ENCODE results near the gene TSSK6.

Gene TSSK6

DNA sequence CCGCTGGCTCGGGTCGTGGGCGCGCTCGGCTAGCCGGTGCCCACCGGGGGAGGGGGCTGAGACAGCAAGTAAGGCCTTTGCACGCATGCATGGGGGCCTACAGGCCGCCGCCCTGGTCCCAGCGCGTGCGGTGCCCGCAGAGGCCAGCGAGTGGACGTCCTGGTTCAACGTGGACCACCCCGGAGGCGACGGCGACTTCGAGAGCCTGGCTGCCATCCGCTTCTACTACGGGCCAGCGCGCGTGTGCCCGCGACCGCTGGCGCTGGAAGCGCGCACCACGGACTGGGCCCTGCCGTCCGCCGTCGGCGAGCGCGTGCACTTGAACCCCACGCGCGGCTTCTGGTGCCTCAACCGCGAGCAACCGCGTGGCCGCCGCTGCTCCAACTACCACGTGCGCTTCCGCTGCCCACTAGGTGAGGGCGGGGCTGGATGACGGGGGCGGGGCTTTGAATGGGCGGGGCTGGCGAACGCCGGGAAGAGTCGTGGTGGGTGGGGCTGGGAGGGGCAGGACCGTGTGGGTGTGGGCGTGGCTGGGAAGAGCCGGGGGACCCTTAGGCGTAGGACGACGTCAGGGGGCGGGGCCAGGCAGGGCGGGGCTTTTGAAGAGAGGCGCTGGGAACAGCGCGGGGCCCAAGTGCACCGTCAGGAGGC lies 24.8 kb upstream of the TSSK6 start:
- TF ChIP-seq, protein P1, sequence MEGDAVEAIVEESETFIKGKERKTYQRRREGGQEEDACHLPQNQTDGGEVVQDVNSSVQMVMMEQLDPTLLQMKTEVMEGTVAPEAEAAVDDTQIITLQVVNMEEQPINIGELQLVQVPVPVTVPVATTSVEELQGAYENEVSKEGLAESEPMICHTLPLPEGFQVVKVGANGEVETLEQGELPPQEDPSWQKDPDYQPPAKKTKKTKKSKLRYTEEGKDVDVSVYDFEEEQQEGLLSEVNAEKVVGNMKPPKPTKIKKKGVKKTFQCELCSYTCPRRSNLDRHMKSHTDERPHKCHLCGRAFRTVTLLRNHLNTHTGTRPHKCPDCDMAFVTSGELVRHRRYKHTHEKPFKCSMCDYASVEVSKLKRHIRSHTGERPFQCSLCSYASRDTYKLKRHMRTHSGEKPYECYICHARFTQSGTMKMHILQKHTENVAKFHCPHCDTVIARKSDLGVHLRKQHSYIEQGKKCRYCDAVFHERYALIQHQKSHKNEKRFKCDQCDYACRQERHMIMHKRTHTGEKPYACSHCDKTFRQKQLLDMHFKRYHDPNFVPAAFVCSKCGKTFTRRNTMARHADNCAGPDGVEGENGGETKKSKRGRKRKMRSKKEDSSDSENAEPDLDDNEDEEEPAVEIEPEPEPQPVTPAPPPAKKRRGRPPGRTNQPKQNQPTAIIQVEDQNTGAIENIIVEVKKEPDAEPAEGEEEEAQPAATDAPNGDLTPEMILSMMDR (IDR thresholded peaks at IDR 0.05; ENCODE audit: insufficient read depth, low read length, poor library complexity, severe bottlenecking) = no peak
- Histone ChIP-seq H3K4me3 (replicated peaks; ENCODE audit: low read depth, low read length) (no peak overlapping the region), H3K36me3 (ENCODE audit: control insufficient read depth, insufficient read depth, low read length) (no peaks in the 10 kb centered on the region; the same call in 1 of the 2 replicates), H3K27me3 (replicated peaks; ENCODE audit: control insufficient read depth, insufficient read depth, low read length) (no peaks in the 10 kb centered on the region)
- DNase-seq (ENCODE audit: extremely low read depth, insufficient read length) = peak; percentile 82

DNA sequence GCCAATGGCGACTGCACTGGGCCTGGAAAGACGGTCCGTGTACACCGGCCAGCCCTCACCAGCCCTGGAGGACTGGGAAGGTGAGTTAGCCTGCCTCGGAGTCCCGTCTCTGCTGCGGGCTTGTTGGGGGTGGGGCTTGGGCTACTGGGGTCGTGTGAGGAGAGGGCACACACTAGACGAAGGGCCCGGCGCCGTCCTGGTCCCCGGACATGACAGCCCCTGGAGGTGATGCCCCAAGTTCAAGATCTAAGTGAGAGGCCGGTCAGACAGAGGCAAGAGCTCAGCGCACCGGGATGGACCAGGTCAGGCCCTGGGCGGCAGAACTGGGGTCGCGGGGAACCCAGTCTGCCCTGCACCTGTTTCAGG lies 24.3 kb upstream of the TSSK6 start:
- no peaks in the 10 kb centered on the region for H3K27me3 ChIP-seq (replicated peaks; ENCODE audit: control insufficient read depth, insufficient read depth, low read length)
- DNase-seq (ENCODE audit: extremely low read depth, insufficient read length) = no peak
- no peak overlapping the region for H3K4me3 ChIP-seq (replicated peaks; ENCODE audit: low read depth, low read length)
- no peaks in the 10 kb centered on the region; the same call in none of the 2 replicates for H3K36me3 ChIP-seq (ENCODE audit: control insufficient read depth, insufficient read depth, low read length)
- TF ChIP-seq, protein P1 (IDR thresholded peaks at IDR 0.05; ENCODE audit: insufficient read depth, low read length, poor library complexity, severe bottlenecking) = no peak

DNA sequence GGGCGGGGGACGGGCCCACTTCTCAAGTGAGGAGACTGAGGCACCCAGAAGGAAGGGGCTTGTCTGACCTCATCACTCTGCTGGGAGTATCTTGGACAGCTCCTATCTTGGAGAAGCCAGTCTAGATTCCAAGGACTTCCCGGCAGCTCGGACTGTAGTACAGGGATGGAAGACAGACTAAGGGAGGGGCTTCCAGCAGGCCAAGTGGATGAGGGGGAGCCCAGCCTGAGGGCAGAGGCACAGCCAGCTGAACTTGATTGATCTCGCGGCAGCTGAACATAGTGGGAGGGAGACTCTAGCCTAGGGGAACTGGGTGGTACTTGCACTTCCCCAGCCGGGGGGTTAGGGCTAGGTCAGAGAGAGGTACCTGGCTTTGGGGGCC lies 23.4 kb upstream of the TSSK6 start:
- Histone ChIP-seq H3K27me3 (replicated peaks; ENCODE audit: control insufficient read depth, insufficient read depth, low read length) (no peaks in the 10 kb centered on the region), H3K4me3 (replicated peaks; ENCODE audit: low read depth, low read length) (no peak overlapping the region), H3K36me3 (ENCODE audit: control insufficient read depth, insufficient read depth, low read length) (no peaks in the 10 kb centered on the region; the same call in none of the 2 replicates)
- TF ChIP-seq, protein P1 (IDR thresholded peaks at IDR 0.05; ENCODE audit: insufficient read depth, low read length, poor library complexity, severe bottlenecking) = no peak
- no peak for DNase-seq (ENCODE audit: extremely low read depth, insufficient read length)

DNA sequence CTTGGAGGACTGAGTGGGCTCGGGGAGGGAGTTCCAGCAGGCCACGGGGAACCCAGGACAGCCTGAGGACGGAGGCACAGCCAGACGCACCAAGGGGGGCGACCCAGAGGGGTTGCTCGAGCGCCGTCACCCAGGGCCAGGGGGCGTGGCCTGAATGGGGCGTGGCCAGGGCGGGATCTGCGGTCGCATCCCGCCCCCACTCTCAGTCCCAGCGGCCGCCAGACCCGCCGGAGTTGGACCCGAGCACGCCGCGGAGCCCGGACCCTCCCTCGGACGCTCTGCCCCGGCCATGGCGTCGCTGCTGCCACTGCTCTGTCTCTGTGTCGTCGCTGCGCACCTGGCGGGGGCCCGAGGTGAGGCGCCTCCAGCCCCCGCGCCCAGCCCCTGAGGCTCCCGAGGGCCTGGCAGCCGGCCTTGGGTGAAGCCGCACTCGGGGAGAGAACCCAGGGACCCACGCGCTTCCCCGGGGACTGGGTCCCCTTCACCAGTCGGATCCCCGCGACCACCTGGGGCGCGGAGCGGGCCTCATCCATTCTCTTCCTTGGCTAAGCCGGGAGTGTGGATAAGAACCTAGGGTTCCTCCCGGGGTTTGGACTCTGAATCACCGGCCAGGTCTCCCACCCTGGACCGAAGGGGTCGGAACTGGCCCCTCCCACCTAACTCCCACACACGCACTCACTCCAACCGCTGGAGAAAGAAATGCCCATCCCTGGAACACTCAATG lies 22.9 kb upstream of the TSSK6 start, which contains the start of gene CILP2:
Gene CILP2 (plus strand): TSS at position 205 of the 724 bp plus-strand sequence. CDS start 85 bp downstream, at position 290.
- Histone ChIP-seq H3K36me3 (ENCODE audit: control insufficient read depth, insufficient read depth, low read length) (no peaks in the 10 kb centered on the region; the same call in none of the 2 replicates), H3K4me3 (replicated peaks; ENCODE audit: low read depth, low read length) (no peak within 1 kb of the TSS), H3K27me3 (replicated peaks; ENCODE audit: control insufficient read depth, insufficient read depth, low read length) (no peaks in the 10 kb centered on the region)
- TF ChIP-seq, protein P1 (IDR thresholded peaks at IDR 0.05; ENCODE audit: insufficient read depth, low read length, poor library complexity, severe bottlenecking) = no peak
- DNase-seq (ENCODE audit: extremely low read depth, insufficient read length) = no peak

DNA sequence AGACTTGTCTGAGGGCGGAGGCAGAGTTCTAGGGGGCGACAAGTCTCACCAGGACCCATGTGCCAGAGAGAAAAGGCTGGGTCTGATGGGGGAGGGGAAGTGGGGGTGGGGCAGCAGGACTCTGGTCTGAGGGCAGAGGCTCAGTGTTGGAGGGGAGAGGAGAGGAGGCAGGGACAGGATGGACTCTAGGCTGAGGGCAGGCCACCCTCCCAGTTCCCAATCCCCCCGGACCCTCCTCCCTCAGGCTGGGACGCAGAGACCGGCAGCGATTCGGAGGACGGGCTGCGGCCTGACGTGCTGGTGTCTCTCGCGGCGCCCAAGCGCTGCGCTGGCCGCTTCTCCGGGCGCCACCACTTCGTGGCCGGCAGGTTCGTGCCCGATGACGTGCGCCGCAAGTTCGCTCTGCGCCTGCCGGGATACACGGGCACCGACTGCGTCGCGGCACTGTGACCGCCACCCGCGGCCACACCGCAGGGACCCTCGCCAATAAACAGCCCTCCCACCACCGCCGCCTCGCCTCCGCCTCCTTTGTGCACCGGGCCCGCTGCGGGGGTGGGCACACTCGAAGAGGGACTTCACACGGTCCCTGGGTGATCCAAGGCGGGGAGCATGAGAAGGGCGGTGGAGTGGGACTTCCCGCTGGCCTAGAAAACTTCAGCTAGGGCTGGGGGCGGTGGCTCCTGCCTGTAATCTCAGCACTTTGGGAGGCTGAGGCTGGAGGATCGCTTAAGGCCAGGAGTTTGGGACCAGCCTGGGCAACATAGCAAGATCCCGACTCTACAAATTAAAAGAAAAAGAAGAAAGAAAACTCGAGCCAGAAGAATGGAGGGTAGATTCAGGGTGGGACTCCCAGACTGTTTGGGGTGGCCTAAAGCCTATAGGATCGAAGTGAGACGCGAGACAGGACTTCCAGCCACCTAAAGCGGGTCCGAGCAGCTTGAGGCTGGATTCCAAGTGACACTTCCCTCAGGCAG lies 22.0 kb upstream of the TSSK6 start:
- no peak for DNase-seq (ENCODE audit: extremely low read depth, insufficient read length)
- H3K27me3 ChIP-seq (replicated peaks; ENCODE audit: control insufficient read depth, insufficient read depth, low read length) = no peaks in the 10 kb centered on the region
- H3K4me3 ChIP-seq (replicated peaks; ENCODE audit: low read depth, low read length) = no peak overlapping the region
- H3K36me3 ChIP-seq (ENCODE audit: control insufficient read depth, insufficient read depth, low read length) = no peaks in the 10 kb centered on the region; the same call in none of the 2 replicates
- TF ChIP-seq, protein P1 (IDR thresholded peaks at IDR 0.05; ENCODE audit: insufficient read depth, low read length, poor library complexity, severe bottlenecking) = no peak
